Prostate gland (tissue), 2 donors: ENCODE data around the gene PSPN. TPM values are rescaled to one million over a fixed set of nuclear protein-coding genes. Genes with fewer than 3 reads are reported as not detected.

ENCODE experiments used
- DNase-seq: peaks from one replicate; pipeline ENCODE4 v3.0.0-alpha.2; 2019; ENCODE audit warnings: low spot score
- H3K27ac ChIP-seq, 2 donors: fragments of 200-600 bp; sonication (generic); 2 replicates each; pipeline ENCODE4 v1.5.1; 2017 to 2019
- H3K27me3 ChIP-seq: fragments of 200-600 bp; sonication (generic); replicated peaks from 2 replicates; pipeline ENCODE4 v1.5.1; 2019; ENCODE audit not compliant: insufficient read depth
- H3K36me3 ChIP-seq, 2 donors: fragments of 200-600 bp; sonication (generic); 1 replicate in 1 of 2; 2 replicates in 1 of 2; pipeline versions ENCODE4 v1.5.1 to v1.8.1; 2017 to 2019
- H3K4me1 ChIP-seq: fragments of 200-600 bp; sonication (generic); replicated peaks from 2 replicates; pipeline ENCODE4 v1.5.1; 2019
- H3K4me3 ChIP-seq, 2 donors: fragments of 200-600 bp; sonication (generic); 2 replicates each; pipeline ENCODE4 v1.5.1; 2017 to 2019
- H3K9me3 ChIP-seq: fragments of 200-600 bp; sonication (generic); 2 replicates; pipeline ENCODE4 v1.5.1; 2017
- CTCF ChIP-seq, 4 experiments: fragments of 200-600 bp in 2 of 4; fragments of 450-650 bp in 2 of 4; sonication (generic) in 2 of 4; IDR thresholded peaks; 1 replicate in 3 of 4; 2 replicates in 1 of 4; pipeline ENCODE4 v1.5.1; 2016 to 2019; ENCODE audit warnings: antibody characterized with exemption in 4 of 4, mild to moderate bottlenecking in 2 of 4, moderate library complexity in 2 of 4
- POLR2A ChIP-seq: fragments of 450-650 bp; IDR thresholded peaks from one replicate; pipeline ENCODE4 v1.6.1; 2016; ENCODE audit warnings: antibody characterized with exemption, mild to moderate bottlenecking
- POLR2AphosphoS5 ChIP-seq: sonication (generic); formaldehyde crosslinking; IDR thresholded peaks from one replicate; pipeline ENCODE4 v1.6.1; 2017; ENCODE audit warnings: antibody characterized with exemption
- WGBS: methylation state at CpG from one replicate; pipeline ENCODE4 v1.1.5; 2018; 5-methylcytosine and 5-hydroxymethylcytosine counted together
- intact Hi-C: fragments of 100-400 bp; cut with DNase I; formaldehyde crosslinking; loops from one replicate; pipeline ENCODE4 v1.14.2; 2022
- total RNA-seq, 2 donors: library from RNA; depleted of rRNA; stranded (reverse); fragments of >200 nt; gene quantifications; one replicate each; pipeline ENCODE4 v1.1.0, GENCODE V29; 2016

PSPN gene
- total RNA-seq, 2 donors from 2014 or later: 1.1 to 2.2 TPM

- no peaks in the 10 kb centered on the region for H3K9me3 ChIP-seq
- peak within 1 kb of the TSS; percentile 74 to 85 for H3K4me3 ChIP-seq
- peak; percentile 75 for TF ChIP-seq POLR2AphosphoS5
- peak in 1 of 4 experiments; percentile 17 for TF ChIP-seq CTCF (IDR thresholded peaks at IDR 0.05)
- TF ChIP-seq POLR2A: peak; percentile 8
- peak within 1 kb of the TSS; percentile 94 to 95 for H3K27ac ChIP-seq
- intact Hi-C loops: loop anchor here (1.0 to 2.0 kb wide), 2 partner anchors 20 to 31 kb away; partner anchors contain the start of gene KHSRP
- H3K27me3 ChIP-seq: no peaks in the 10 kb centered on the region
- DNase-seq: peak; percentile 83
- H3K36me3 ChIP-seq: no peaks in the 10 kb centered on the region
- H3K4me1 ChIP-seq: peaks cover 5% of the 10 kb centered on the region
- WGBS: under 1% methylated on average over 54 of the region's 69 CpGs
These were observed 17.6 kb upstream of the PSPN start, which contains the start of gene GTF2F1 for GRCh38 chr19:6393074-6393982. Gene GTF2F1, minus strand, starts transcription at chr19:6393164. Its CDS starts 169 bp downstream, at chr19:6392995.

GRCh38 chr19:6392221-6393073 lies 16.7 kb upstream of the PSPN start:
- Histone ChIP-seq H3K27ac (peak overlapping the region; percentile 94 to 95), H3K4me1 (peaks cover 5% of the 10 kb centered on the region), H3K9me3 (no peaks in the 10 kb centered on the region), H3K27me3 (no peaks in the 10 kb centered on the region), H3K36me3 (peaks cover 0 to 3% of the 10 kb centered on the region in 2 donors), H3K4me3 (peak overlapping the region; percentile 74 to 85)
- TF ChIP-seq CTCF (IDR thresholded peaks at IDR 0.05) (no peak), POLR2AphosphoS5 (no peak), POLR2A (no peak)
- 15% methylated on average over 13 of the region's 30 CpGs for WGBS
- no peak for DNase-seq
- intact Hi-C loops: loop anchor here (1.0 to 2.0 kb wide), 2 partner anchors 19 to 32 kb away; partner anchors contain the start of gene KHSRP

- H3K9me3 ChIP-seq: no peaks in the 10 kb centered on the region
- no peak for TF ChIP-seq POLR2A
- 92% methylated on average over 19 of the region's 19 CpGs for WGBS
- H3K27ac ChIP-seq: no peak overlapping the region
- H3K36me3 ChIP-seq: peaks cover 11 to 20% of the 10 kb centered on the region in 2 donors
- no peak overlapping the region for H3K4me3 ChIP-seq
- H3K27me3 ChIP-seq: no peaks in the 10 kb centered on the region
- H3K4me1 ChIP-seq: peaks cover 3% of the 10 kb centered on the region
- intact Hi-C loops: no loop called here
- no peak for DNase-seq
These were observed 11.6 kb upstream of the PSPN start for GRCh38 chr19:6387372-6387771.

- TF ChIP-seq POLR2A: no peak
- Histone ChIP-seq H3K4me3 (no peak overlapping the region), H3K27ac (no peak overlapping the region), H3K36me3 (peaks cover 31 to 44% of the 10 kb centered on the region in 2 donors), H3K4me1 (no peaks in the 10 kb centered on the region), H3K27me3 (no peaks in the 10 kb centered on the region), H3K9me3 (no peaks in the 10 kb centered on the region)
- WGBS: 96% methylated on average over 4 of the region's 4 CpGs
- intact Hi-C loops: no loop called here
- DNase-seq: no peak
These were observed 8.6 kb upstream of the PSPN start for GRCh38 chr19:6384381-6384780.

- H3K36me3 ChIP-seq: peaks cover 31 to 45% of the 10 kb centered on the region in 2 donors
- H3K4me3 ChIP-seq: no peak overlapping the region
- H3K4me1 ChIP-seq: no peaks in the 10 kb centered on the region
- no peaks in the 10 kb centered on the region for H3K27me3 ChIP-seq
- intact Hi-C loops: no loop called here
- DNase-seq: no peak
- TF ChIP-seq POLR2AphosphoS5: no peak
- no peak for TF ChIP-seq CTCF (IDR thresholded peaks at IDR 0.05)
- no peak for TF ChIP-seq POLR2A
- no peaks in the 10 kb centered on the region for H3K9me3 ChIP-seq
- no peak overlapping the region for H3K27ac ChIP-seq
- 97% methylated on average over 19 of the region's 19 CpGs for WGBS
These were observed 7.5 kb upstream of the PSPN start for GRCh38 chr19:6383188-6383587.
